ENCODE data around the gene GNAQ. TPM values are rescaled to one million over a fixed set of nuclear protein-coding genes. Genes with fewer than 3 reads are reported as not detected.
"Not testable (repeated sequence)": the region's sequence is repeated elsewhere in the genome, so short reads cannot be mapped to it uniquely, and the experiment has no call there.

GNAQ gene
- total RNA-seq, 1 donor from 2014 or later, result 0.20 TPM

- intact Hi-C loops (cut with micrococcal nuclease), result no loop called here
- DNase-seq (no peak), ATAC-seq (ENCODE audit: low read depth) (no peak)
- Mint-ChIP-seq H3K27me3 (peaks cover 5% of the 10 kb centered on the region), H3K9me3 (no peaks in the 10 kb centered on the region), H3K4me3 (no peak overlapping the region), H3K27ac (no peak overlapping the region), H3K36me3 (ENCODE audit: low read depth) (no peaks in the 10 kb centered on the region), H3K4me1 (no peaks in the 10 kb centered on the region)
- POLR2A ChIA-PET, result no interaction called here
- TF ChIP-seq, protein P1, sequence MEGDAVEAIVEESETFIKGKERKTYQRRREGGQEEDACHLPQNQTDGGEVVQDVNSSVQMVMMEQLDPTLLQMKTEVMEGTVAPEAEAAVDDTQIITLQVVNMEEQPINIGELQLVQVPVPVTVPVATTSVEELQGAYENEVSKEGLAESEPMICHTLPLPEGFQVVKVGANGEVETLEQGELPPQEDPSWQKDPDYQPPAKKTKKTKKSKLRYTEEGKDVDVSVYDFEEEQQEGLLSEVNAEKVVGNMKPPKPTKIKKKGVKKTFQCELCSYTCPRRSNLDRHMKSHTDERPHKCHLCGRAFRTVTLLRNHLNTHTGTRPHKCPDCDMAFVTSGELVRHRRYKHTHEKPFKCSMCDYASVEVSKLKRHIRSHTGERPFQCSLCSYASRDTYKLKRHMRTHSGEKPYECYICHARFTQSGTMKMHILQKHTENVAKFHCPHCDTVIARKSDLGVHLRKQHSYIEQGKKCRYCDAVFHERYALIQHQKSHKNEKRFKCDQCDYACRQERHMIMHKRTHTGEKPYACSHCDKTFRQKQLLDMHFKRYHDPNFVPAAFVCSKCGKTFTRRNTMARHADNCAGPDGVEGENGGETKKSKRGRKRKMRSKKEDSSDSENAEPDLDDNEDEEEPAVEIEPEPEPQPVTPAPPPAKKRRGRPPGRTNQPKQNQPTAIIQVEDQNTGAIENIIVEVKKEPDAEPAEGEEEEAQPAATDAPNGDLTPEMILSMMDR (IDR thresholded peaks at IDR 0.05), result no peak
- CTCF ChIA-PET, result no interaction called here
These were observed 152.1 kb downstream of the GNAQ start for GRCh38 chr9:77879437-77879943.

DNA sequence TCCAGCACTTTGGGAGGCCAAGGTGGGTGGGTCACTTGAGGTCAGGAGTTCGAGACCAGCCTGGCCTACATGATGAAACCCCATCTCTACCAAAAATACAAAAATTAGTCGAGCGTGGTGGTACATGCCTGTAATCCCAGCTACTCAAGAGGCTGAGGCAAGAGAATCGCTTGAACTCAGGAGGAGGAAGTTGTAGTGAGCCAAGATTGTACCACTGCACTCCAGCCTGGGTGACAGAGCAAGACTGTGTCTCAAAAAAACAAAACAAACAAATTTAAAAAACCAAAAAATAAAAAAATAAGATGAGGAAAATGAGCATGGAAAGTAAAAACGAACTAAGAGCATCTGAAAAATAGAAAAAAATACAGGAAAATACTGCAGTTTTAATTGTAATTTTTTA, 152.8 kb downstream of the GNAQ start:
- H3K27ac Mint-ChIP-seq; H3K9me3 Mint-ChIP-seq; POLR2A ChIA-PET; intact Hi-C loops (cut with micrococcal nuclease); H3K4me1 Mint-ChIP-seq; H3K4me3 Mint-ChIP-seq; H3K36me3 Mint-ChIP-seq (ENCODE audit: low read depth); CTCF ChIA-PET; DNase-seq; ATAC-seq (ENCODE audit: low read depth); H3K27me3 Mint-ChIP-seq: not testable (repeated sequence)

- intact Hi-C loops (cut with micrococcal nuclease), result no loop called here
- Mint-ChIP-seq H3K4me3 (no peak overlapping the region), H3K27ac (no peak overlapping the region), H3K27me3 (peaks cover 3% of the 10 kb centered on the region), H3K9me3 (no peaks in the 10 kb centered on the region), H3K36me3 (ENCODE audit: low read depth) (no peaks in the 10 kb centered on the region), H3K4me1 (no peaks in the 10 kb centered on the region)
- TF ChIP-seq, protein P1 (IDR thresholded peaks at IDR 0.05), result no peak
- CTCF ChIA-PET, result no interaction called here
- DNase-seq, result no peak
- POLR2A ChIA-PET, result no interaction called here
- ATAC-seq (ENCODE audit: low read depth), result no peak
These were observed 153.6 kb downstream of the GNAQ start for GRCh38 chr9:77877976-77878375.

GRCh38 chr9:77876590-77876989, 155.0 kb downstream of the GNAQ start:
- TF ChIP-seq, protein P1 (IDR thresholded peaks at IDR 0.05), result no peak
- ATAC-seq (ENCODE audit: low read depth) (no peak), DNase-seq (no peak)
- Mint-ChIP-seq H3K36me3 (ENCODE audit: low read depth) (no peaks in the 10 kb centered on the region), H3K4me1 (no peaks in the 10 kb centered on the region), H3K27me3 (peaks cover 5% of the 10 kb centered on the region), H3K4me3 (no peak overlapping the region), H3K27ac (no peak overlapping the region), H3K9me3 (no peaks in the 10 kb centered on the region)
- intact Hi-C loops (cut with micrococcal nuclease), result no loop called here
- ChIA-PET CTCF (no interaction called here), POLR2A (no interaction called here)

DNA sequence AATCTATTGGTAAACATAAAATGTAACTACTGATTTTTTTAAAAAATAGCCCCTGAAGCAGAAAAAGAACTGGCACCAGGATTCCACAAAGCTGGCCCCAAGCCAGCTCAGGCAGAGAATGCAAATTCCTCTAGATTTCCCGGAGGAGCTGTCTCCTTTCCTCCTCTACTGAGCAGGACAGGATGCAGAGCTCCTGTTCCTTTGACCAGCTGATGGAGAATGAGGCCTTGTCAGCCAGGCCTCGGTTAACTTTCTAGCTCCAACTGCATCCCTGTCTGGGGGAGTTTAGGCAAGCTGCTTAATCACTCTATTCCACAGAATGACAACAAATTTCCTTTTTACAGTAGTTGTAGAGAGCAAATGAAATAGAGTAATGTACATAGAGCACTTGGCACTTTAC, 155.5 kb downstream of the GNAQ start:
- Mint-ChIP-seq H3K9me3 (no peaks in the 10 kb centered on the region), H3K4me3 (no peak overlapping the region), H3K27me3 (peaks cover 5% of the 10 kb centered on the region), H3K27ac (no peak overlapping the region), H3K4me1 (no peaks in the 10 kb centered on the region), H3K36me3 (ENCODE audit: low read depth) (no peaks in the 10 kb centered on the region)
- POLR2A ChIA-PET, result no interaction called here
- TF ChIP-seq, protein P1 (IDR thresholded peaks at IDR 0.05), result no peak
- intact Hi-C loops (cut with micrococcal nuclease), result no loop called here
- ATAC-seq (ENCODE audit: low read depth), result no peak
- CTCF ChIA-PET, result no interaction called here
- DNase-seq, result no peak

DNA sequence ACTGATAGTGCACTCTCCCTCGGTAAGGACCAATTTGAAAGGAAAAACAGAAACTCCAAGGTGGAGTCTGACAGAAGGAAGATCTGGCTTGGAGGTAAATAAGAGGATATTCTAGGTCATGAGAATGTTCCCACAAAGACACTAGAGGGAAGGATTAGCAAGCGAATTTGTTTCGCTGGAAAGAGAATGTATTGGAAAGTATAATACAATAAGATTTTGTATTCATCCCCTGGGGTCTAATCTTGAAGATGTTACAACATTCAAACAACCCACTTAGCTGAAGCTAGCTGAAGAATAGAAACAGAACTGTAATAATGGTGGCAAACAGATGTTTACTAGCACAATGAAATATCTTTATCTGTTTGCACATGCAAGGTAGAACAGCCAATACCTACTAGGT, 158.7 kb downstream of the GNAQ start:
- H3K4me3 Mint-ChIP-seq, result no peak overlapping the region
- no peaks in the 10 kb centered on the region for H3K4me1 Mint-ChIP-seq
- no peaks in the 10 kb centered on the region for H3K9me3 Mint-ChIP-seq
- no peaks in the 10 kb centered on the region for H3K36me3 Mint-ChIP-seq (ENCODE audit: low read depth)
- POLR2A ChIA-PET, result no interaction called here
- TF ChIP-seq, protein P1 (IDR thresholded peaks at IDR 0.05), result no peak
- intact Hi-C loops (cut with micrococcal nuclease), result no loop called here
- no peak for ATAC-seq (ENCODE audit: low read depth)
- no peak overlapping the region for H3K27ac Mint-ChIP-seq
- peaks cover 3% of the 10 kb centered on the region for H3K27me3 Mint-ChIP-seq
- CTCF ChIA-PET, result no interaction called here
- DNase-seq, result no peak
